ENCODE data around the gene EIF5. TPM values are rescaled to one million over a fixed set of nuclear protein-coding genes. Genes with fewer than 3 reads are reported as not detected.

Gene EIF5
- total and polyA plus RNA-seq, 4 experiments from 2014 or later, result 265 to 395 (median 301) TPM

DNA sequence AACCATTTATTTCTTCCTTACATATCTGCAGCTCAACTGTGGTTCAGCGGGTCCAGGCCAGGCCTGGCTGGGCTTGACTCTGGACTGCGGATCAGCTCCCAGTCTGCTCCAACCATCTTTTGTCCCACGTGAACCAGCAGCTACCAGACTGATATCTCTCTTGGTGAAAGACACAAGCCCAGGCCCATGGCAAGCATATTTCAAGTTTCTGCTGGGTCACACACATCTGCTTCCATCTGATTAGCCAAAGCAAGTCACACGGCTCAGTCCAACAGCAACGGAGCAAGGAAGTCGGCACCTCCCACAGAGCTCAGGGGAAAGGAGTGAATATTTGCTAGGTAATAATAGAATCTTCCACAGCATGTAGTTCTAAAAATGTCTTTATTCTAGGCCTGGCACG lies 26.5 kb downstream of the EIF5 start:
- Mint-ChIP-seq H3K4me3 (no peak overlapping the region), H3K4me1 (peaks cover 2 to 6% (median 3%) of the 10 kb centered on the region in 4 donors), H3K36me3 (peaks cover 7 to 8% of the 10 kb centered on the region in 2 donors), H3K27ac (no peak overlapping the region), H3K9me3 (peaks cover 5 to 33% (median 22%) of the 10 kb centered on the region in 8 donors), H3K27me3 (peaks cover 1 to 16% of the 10 kb centered on the region in 2 donors)
- H3K4me1 ChIP-seq (ENCODE audit: insufficient read depth, low read length), result no peaks in the 10 kb centered on the region
- H3K36me3 ChIP-seq (ENCODE audit: insufficient read depth, low read length), result no peaks in the 10 kb centered on the region
- intact Hi-C loops (cut with micrococcal nuclease), result no loop called here
- no peaks in the 10 kb centered on the region for H3K9me3 ChIP-seq (ENCODE audit: control insufficient read depth in 1 of 2, low read length in 2 of 2)
- DNase-seq, result no peak
- H3K4me3 ChIP-seq (ENCODE audit: low read length in 2 of 2), result no peak overlapping the region
- H3K27ac ChIP-seq (ENCODE audit: low read depth, low read length), result no peak overlapping the region
- CTCF ChIA-PET (ENCODE audit: partially characterized antibody), result interaction anchor here (1.2 kb wide), 1 partner anchor 32 kb away, joined by 3 read pairs; no protein-coding TSS in a partner anchor
- no peaks in the 10 kb centered on the region for H3K27me3 ChIP-seq (ENCODE audit: insufficient read depth, low read length)
- POLR2A ChIA-PET (ENCODE audit: partially characterized antibody), result no interaction called here

DNA sequence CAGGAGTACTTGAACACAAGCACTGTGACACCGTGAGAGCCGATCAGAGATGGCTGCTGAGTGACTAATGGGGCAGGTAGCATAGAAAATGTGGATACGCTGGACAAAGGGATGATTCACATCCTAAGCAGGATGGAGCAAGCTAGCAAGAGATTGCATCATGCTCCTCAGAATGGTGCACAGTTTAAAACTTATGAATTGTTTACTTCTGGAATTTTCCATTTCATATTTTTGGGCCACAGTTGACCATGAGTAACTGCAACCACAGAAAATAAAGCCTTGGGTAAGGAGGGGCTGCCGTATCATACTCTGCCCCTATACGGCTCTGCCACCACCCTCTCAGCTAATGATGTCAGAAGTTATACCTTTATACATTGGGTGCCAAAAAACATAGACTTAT lies 27.8 kb downstream of the EIF5 start:
- Histone ChIP-seq H3K27ac (ENCODE audit: low read depth, low read length) (no peak overlapping the region), H3K27me3 (ENCODE audit: insufficient read depth, low read length) (no peaks in the 10 kb centered on the region), H3K4me1 (ENCODE audit: insufficient read depth, low read length) (no peaks in the 10 kb centered on the region), H3K36me3 (ENCODE audit: insufficient read depth, low read length) (no peaks in the 10 kb centered on the region), H3K4me3 (ENCODE audit: low read length in 2 of 2) (no peak overlapping the region), H3K9me3 (ENCODE audit: control insufficient read depth in 1 of 2, low read length in 2 of 2) (no peaks in the 10 kb centered on the region)
- H3K4me1 Mint-ChIP-seq, result peaks cover 0 to 3% (median 0%) of the 10 kb centered on the region in 4 donors
- H3K9me3 Mint-ChIP-seq, result peaks cover 5 to 33% (median 22%) of the 10 kb centered on the region in 8 donors
- ChIA-PET CTCF (ENCODE audit: partially characterized antibody) (no interaction called here), POLR2A (ENCODE audit: partially characterized antibody) (no interaction called here)
- intact Hi-C loops (cut with micrococcal nuclease), result no loop called here
- no peak overlapping the region for H3K27ac Mint-ChIP-seq
- H3K36me3 Mint-ChIP-seq, result peaks cover 7 to 8% of the 10 kb centered on the region in 2 donors
- DNase-seq, result no peak
- peaks cover 0 to 16% of the 10 kb centered on the region in 2 donors for H3K27me3 Mint-ChIP-seq
- H3K4me3 Mint-ChIP-seq, result no peak overlapping the region

DNA sequence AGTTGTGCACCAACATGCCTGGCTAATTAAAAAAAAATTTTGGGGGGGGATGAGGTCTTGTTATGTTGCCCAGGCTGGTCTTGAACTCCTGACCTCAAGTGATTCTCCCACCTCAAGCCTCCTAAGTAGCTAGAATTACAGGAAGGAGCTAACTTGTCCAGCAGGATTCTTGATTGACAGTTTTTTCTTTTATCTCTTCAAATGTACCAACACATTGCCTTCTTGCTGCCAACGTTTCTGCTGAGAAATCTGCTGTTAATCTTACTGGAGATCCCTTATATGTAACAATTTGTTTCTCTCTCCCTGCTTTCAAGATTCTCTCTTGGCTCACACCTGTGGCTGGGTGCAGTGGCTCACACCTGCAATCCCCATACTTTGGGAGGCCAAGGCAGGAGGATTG lies 28.7 kb downstream of the EIF5 start:
- Mint-ChIP-seq H3K4me3 (no peak overlapping the region), H3K4me1 (no peaks in the 10 kb centered on the region), H3K9me3 (peaks cover 5 to 33% (median 22%) of the 10 kb centered on the region in 8 donors), H3K36me3 (peaks cover 7 to 8% of the 10 kb centered on the region in 2 donors), H3K27me3 (peaks cover under 1 to 12% of the 10 kb centered on the region in 2 donors), H3K27ac (no peak overlapping the region)
- H3K9me3 ChIP-seq (ENCODE audit: control insufficient read depth in 1 of 2, low read length in 2 of 2), result no peaks in the 10 kb centered on the region
- H3K36me3 ChIP-seq (ENCODE audit: insufficient read depth, low read length), result no peaks in the 10 kb centered on the region
- no peaks in the 10 kb centered on the region for H3K4me1 ChIP-seq (ENCODE audit: insufficient read depth, low read length)
- CTCF ChIA-PET (ENCODE audit: partially characterized antibody), result no interaction called here
- H3K27ac ChIP-seq (ENCODE audit: low read depth, low read length), result no peak overlapping the region
- no peaks in the 10 kb centered on the region for H3K27me3 ChIP-seq (ENCODE audit: insufficient read depth, low read length)
- POLR2A ChIA-PET (ENCODE audit: partially characterized antibody), result no interaction called here
- H3K4me3 ChIP-seq (ENCODE audit: low read length in 2 of 2), result no peak overlapping the region
- intact Hi-C loops (cut with micrococcal nuclease), result no loop called here
- DNase-seq, result no peak

DNA sequence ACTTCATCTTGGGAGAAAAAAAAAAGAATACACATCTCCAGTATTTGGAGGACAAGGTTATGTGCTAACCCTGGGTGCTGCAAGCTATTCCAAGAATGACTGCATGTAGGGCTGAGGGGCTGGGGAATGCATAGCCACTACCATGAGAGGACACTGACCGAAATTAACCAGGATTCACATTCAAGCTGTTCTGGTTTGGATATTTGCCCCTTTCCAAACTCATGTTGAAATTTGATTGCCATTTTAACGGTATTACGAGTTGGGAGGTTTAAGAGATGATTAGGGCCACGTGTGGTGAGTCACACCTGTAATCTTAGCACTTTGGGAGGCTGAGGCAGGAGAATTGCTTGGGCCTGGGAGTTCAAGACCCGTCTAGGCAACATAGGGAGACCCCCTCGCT lies 32.7 kb downstream of the EIF5 start:
- intact Hi-C loops (cut with micrococcal nuclease), result no loop called here
- Histone ChIP-seq H3K27ac (ENCODE audit: low read depth, low read length) (no peak overlapping the region), H3K36me3 (ENCODE audit: insufficient read depth, low read length) (no peaks in the 10 kb centered on the region), H3K27me3 (ENCODE audit: insufficient read depth, low read length) (no peaks in the 10 kb centered on the region), H3K4me3 (ENCODE audit: low read length in 2 of 2) (no peak overlapping the region), H3K9me3 (ENCODE audit: control insufficient read depth in 1 of 2, low read length in 2 of 2) (no peaks in the 10 kb centered on the region), H3K4me1 (ENCODE audit: insufficient read depth, low read length) (no peaks in the 10 kb centered on the region)
- Mint-ChIP-seq H3K4me1 (no peaks in the 10 kb centered on the region), H3K36me3 (peaks cover 7 to 8% of the 10 kb centered on the region in 2 donors), H3K4me3 (no peak overlapping the region), H3K27ac (no peak overlapping the region), H3K27me3 (peaks cover 1 to 4% of the 10 kb centered on the region in 2 donors), H3K9me3 (peaks cover 5 to 28% (median 21%) of the 10 kb centered on the region in 8 donors)
- ChIA-PET POLR2A (ENCODE audit: partially characterized antibody) (no interaction called here), CTCF (ENCODE audit: partially characterized antibody) (interaction anchor here (0.8 kb wide), 1 partner anchor 24 kb away, joined by 3 read pairs; no protein-coding TSS in a partner anchor)
- DNase-seq, result no peak

DNA sequence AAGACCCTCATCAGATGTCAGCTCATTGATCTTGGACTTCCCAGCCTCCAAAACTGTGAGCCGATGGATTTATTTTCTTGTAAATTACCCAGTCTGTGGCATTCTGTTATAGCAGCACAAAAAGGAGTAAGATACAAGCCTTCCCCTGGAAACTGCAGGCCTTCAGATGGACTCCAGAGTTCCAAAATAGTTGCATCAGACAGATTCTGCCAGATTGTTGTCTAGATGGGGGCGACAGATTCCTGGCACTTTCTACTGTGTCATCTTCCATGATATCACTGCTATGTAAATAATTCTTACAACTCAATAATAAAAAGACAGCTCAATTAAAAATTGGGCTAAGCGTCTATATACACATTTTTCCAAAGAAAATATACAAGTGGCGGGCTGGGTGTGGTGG lies 34.0 kb downstream of the EIF5 start:
- peaks cover 7 to 8% of the 10 kb centered on the region in 2 donors for H3K36me3 Mint-ChIP-seq
- no peaks in the 10 kb centered on the region for H3K36me3 ChIP-seq (ENCODE audit: insufficient read depth, low read length)
- intact Hi-C loops (cut with micrococcal nuclease), result no loop called here
- no peaks in the 10 kb centered on the region for H3K4me1 Mint-ChIP-seq
- ChIA-PET CTCF (ENCODE audit: partially characterized antibody) (no interaction called here), POLR2A (ENCODE audit: partially characterized antibody) (no interaction called here)
- no peaks in the 10 kb centered on the region for H3K27me3 ChIP-seq (ENCODE audit: insufficient read depth, low read length)
- no peaks in the 10 kb centered on the region for H3K9me3 ChIP-seq (ENCODE audit: control insufficient read depth in 1 of 2, low read length in 2 of 2)
- H3K4me3 Mint-ChIP-seq, result no peak overlapping the region
- DNase-seq, result no peak
- peaks cover 1 to 3% of the 10 kb centered on the region in 2 donors for H3K27me3 Mint-ChIP-seq
- no peak overlapping the region for H3K4me3 ChIP-seq (ENCODE audit: low read length in 2 of 2)
- H3K27ac Mint-ChIP-seq, result no peak overlapping the region
- no peaks in the 10 kb centered on the region for H3K4me1 ChIP-seq (ENCODE audit: insufficient read depth, low read length)
- peaks cover 5 to 17% (median 13%) of the 10 kb centered on the region in 8 donors for H3K9me3 Mint-ChIP-seq
- H3K27ac ChIP-seq (ENCODE audit: low read depth, low read length), result no peak overlapping the region

DNA sequence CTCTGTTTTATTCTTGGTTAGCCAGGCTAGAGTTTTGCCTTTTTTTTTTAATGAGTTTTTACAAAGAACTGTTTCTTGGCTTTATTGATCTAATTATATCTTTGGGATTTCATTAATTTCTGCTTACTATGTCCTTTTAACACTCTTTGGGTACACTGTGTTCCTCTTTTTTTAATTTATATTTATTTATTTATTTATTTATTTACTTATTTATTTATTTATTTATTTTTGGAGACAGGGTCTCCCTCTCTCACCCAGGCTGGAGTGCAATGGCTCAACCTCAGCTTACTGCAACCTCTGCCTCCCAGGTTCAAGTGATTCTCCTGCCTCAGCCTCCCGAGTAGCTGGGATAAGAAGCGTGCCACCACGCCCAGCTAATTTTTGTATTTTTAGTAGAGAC lies 36.0 kb downstream of the EIF5 start:
- peaks cover 0 to 2% (median 0%) of the 10 kb centered on the region in 8 donors for H3K9me3 Mint-ChIP-seq
- CTCF ChIA-PET (ENCODE audit: partially characterized antibody), result interaction anchor here (0.7 to 1.9 kb wide), 3 partner anchors 12 to 21 kb away, joined by 3 to 5 read pairs (median 3); no protein-coding TSS in a partner anchor

DNA sequence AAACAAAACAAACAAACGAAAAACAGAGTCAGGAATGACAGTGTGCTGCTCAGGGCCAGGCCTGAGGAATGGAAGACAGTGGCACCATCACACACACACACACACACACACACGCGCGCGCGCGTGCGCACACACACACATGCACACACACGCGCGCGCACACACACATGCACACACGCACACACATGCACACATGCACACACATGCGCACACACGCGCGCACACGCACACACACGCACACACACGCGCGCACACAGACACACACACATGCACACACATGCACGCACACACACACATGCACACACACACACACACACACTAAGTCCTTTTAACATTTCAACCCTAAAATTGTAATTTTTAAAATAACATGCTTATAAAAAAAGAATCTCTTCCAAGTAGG lies 38.0 kb downstream of the EIF5 start:
- peaks cover 1 to 6% of the 10 kb centered on the region in 2 donors for H3K27me3 Mint-ChIP-seq
- H3K4me3 Mint-ChIP-seq, result no peak overlapping the region
- Histone ChIP-seq H3K4me1 (ENCODE audit: insufficient read depth, low read length) (no peaks in the 10 kb centered on the region), H3K9me3 (ENCODE audit: control insufficient read depth in 1 of 2, low read length in 2 of 2) (no peaks in the 10 kb centered on the region), H3K27me3 (ENCODE audit: insufficient read depth, low read length) (no peaks in the 10 kb centered on the region), H3K27ac (ENCODE audit: low read depth, low read length) (no peak overlapping the region), H3K4me3 (ENCODE audit: low read length in 2 of 2) (no peak overlapping the region), H3K36me3 (ENCODE audit: insufficient read depth, low read length) (no peaks in the 10 kb centered on the region)
- ChIA-PET POLR2A (ENCODE audit: partially characterized antibody) (no interaction called here), CTCF (ENCODE audit: partially characterized antibody) (interaction anchor here (0.7 kb wide), 1 partner anchor 44 kb away, joined by 4 read pairs; no protein-coding TSS in a partner anchor)
- no peak overlapping the region for H3K27ac Mint-ChIP-seq
- no peaks in the 10 kb centered on the region for H3K4me1 Mint-ChIP-seq
- intact Hi-C loops (cut with micrococcal nuclease), result no loop called here
- no peak for DNase-seq
- no peaks in the 10 kb centered on the region for H3K36me3 Mint-ChIP-seq
- no peaks in the 10 kb centered on the region for H3K9me3 Mint-ChIP-seq

More for the DNA sequence above, 36.0 kb downstream of the EIF5 start:
- H3K36me3 Mint-ChIP-seq, result no peaks in the 10 kb centered on the region
- peaks cover 1 to 6% of the 10 kb centered on the region in 2 donors for H3K27me3 Mint-ChIP-seq
- Histone ChIP-seq H3K4me1 (ENCODE audit: insufficient read depth, low read length) (no peaks in the 10 kb centered on the region), H3K27ac (ENCODE audit: low read depth, low read length) (no peak overlapping the region), H3K4me3 (ENCODE audit: low read length in 2 of 2) (no peak overlapping the region), H3K9me3 (ENCODE audit: control insufficient read depth in 1 of 2, low read length in 2 of 2) (no peaks in the 10 kb centered on the region), H3K27me3 (ENCODE audit: insufficient read depth, low read length) (no peaks in the 10 kb centered on the region), H3K36me3 (ENCODE audit: insufficient read depth, low read length) (no peaks in the 10 kb centered on the region)
- H3K27ac Mint-ChIP-seq, result no peak overlapping the region
- POLR2A ChIA-PET (ENCODE audit: partially characterized antibody), result no interaction called here
- intact Hi-C loops (cut with micrococcal nuclease), result no loop called here
- DNase-seq, result no peak
- H3K4me1 Mint-ChIP-seq, result no peaks in the 10 kb centered on the region
- H3K4me3 Mint-ChIP-seq, result no peak overlapping the region
